SK-N-SH (cell line): ENCODE data around the gene ERRFI1. TPM values are rescaled to one million over a fixed set of nuclear protein-coding genes. Genes with fewer than 3 reads are reported as not detected.

Experiments used
- CTCF ChIA-PET: fragments of 300-600, 350-600 bp; formaldehyde crosslinking; extraction: SDS; loops from one replicate; lab custom pipeline; 2021; lab: Yijun Ruan, JAX
- POLR2A ChIA-PET: fragments of 350-600 bp; sonication (Branson Sonifier 250); formaldehyde crosslinking; extraction: SDS; loops from one replicate; lab custom pipeline; 2020; ENCODE audit warnings: antibody characterized with exemption, inconsistent platforms; lab: Yijun Ruan, JAX
- DNase-seq: peaks from one replicate; pipeline ENCODE4 v3.0.0; 2012
- H2AFZ ChIP-seq: fragments of 200-600 bp; sonication (generic); 2 replicates; pipeline ENCODE4 v1.8.1; 2016; ENCODE audit warnings: antibody characterized with exemption, mild to moderate bottlenecking, low read depth
- H3F3A ChIP-seq: fragments of 200-600 bp; sonication (generic); replicated peaks from 2 replicates; pipeline ENCODE3; 2016; ENCODE audit warnings: antibody characterized with exemption, mild to moderate bottlenecking; ENCODE audit not compliant: insufficient read depth
- H3K27ac ChIP-seq, 2 experiments: fragments of 200-500 bp in 1 of 2; fragments of 200-600 bp in 1 of 2; sonication (Bioruptor generic) in 1 of 2; sonication (generic), shearing (Covaris generic) in 1 of 2; 2 replicates each; pipeline versions ENCODE4 v1.5.1 to v1.6.1; 2014 to 2016; ENCODE audit warnings: low read depth in 2 of 2, inconsistent platforms in 1 of 2, low read length in 1 of 2, mild to moderate bottlenecking in 1 of 2, mixed read lengths in 1 of 2
- H3K27me3 ChIP-seq: fragments of 200-600 bp; sonication (generic), shearing (Covaris generic); 2 replicates; pipeline ENCODE4 v1.6.1; 2016; ENCODE audit warnings: mixed run types; ENCODE audit not compliant: insufficient read depth
- H3K36me3 ChIP-seq, 2 experiments: fragments of 200-500 bp in 1 of 2; fragments of 200-600 bp in 1 of 2; sonication (Bioruptor generic) in 1 of 2; sonication (generic) in 1 of 2; replicated peaks in 1 of 2; 2 replicates each; pipeline versions ENCODE3 to v1.5.1; 2014 to 2016; ENCODE audit warnings: low read length in 1 of 2, mild to moderate bottlenecking in 1 of 2; ENCODE audit not compliant: insufficient read depth in 2 of 2, control insufficient read depth in 1 of 2
- H3K4me1 ChIP-seq, 2 experiments: fragments of 200-500 bp in 1 of 2; fragments of 200-600 bp in 1 of 2; sonication (Bioruptor generic) in 1 of 2; sonication (generic), shearing (Covaris generic) in 1 of 2; 2 replicates each; pipeline versions ENCODE4 v1.5.1 to v1.6.1; 2014 to 2016; ENCODE audit warnings: low read depth in 1 of 2, low read length in 1 of 2, mixed run types in 1 of 2; ENCODE audit not compliant: insufficient read depth in 2 of 2, control insufficient read depth in 1 of 2
- H3K4me2 ChIP-seq: fragments of 200-600 bp; sonication (generic), shearing (Covaris generic); 2 replicates; pipeline ENCODE4 v1.6.1; 2017; ENCODE audit warnings: mixed run types
- H3K4me3 ChIP-seq, 2 experiments: fragments of 200-500 bp in 1 of 2; fragments of 200-600 bp in 1 of 2; sonication (Bioruptor generic) in 1 of 2; sonication (generic), shearing (Covaris generic) in 1 of 2; 2 replicates each; pipeline versions ENCODE4 v1.5.1 to v1.8.1; 2014 to 2016; ENCODE audit warnings: low read depth in 2 of 2, inconsistent platforms in 1 of 2, low read length in 1 of 2, mild to moderate bottlenecking in 1 of 2, mixed read lengths in 1 of 2, moderate library complexity in 1 of 2
- H3K79me2 ChIP-seq: fragments of 200-600 bp; sonication (generic); 2 replicates; pipeline ENCODE4 v1.8.1; 2017; ENCODE audit warnings: mild to moderate bottlenecking; ENCODE audit not compliant: insufficient read depth
- H3K9ac ChIP-seq: fragments of 200-600 bp; sonication (generic); 2 replicates; pipeline ENCODE4 v1.6.1; 2017; ENCODE audit warnings: mixed run types
- H3K9me2 ChIP-seq: fragments of 200-600 bp; sonication (generic); 2 replicates; pipeline ENCODE4 v1.6.1; 2017; ENCODE audit warnings: mixed run types
- H3K9me3 ChIP-seq: fragments of 200-600 bp; sonication (generic); 2 replicates; pipeline ENCODE4 v1.6.1; 2017; ENCODE audit warnings: mixed run types, mild to moderate bottlenecking, moderate library complexity
- H4K20me1 ChIP-seq: fragments of 200-600 bp; sonication (generic); 2 replicates; pipeline ENCODE4 v1.6.1; 2017; ENCODE audit warnings: mild to moderate bottlenecking, mixed run types; ENCODE audit not compliant: insufficient read depth
- CHD2 ChIP-seq: fragments of 150-350 bp; IDR thresholded peaks from 2 replicates; pipeline ENCODE4 v1.6.1; 2018; ENCODE audit warnings: low read length; ENCODE audit not compliant: partially characterized antibody
- CTCF ChIP-seq: fragments of 200-600 bp; sonication (generic); IDR thresholded peaks from 2 replicates; pipeline ENCODE4 v1.6.1; 2017; ENCODE audit warnings: antibody characterized with exemption, mild to moderate bottlenecking, moderate library complexity
- ELF1 ChIP-seq: IDR thresholded peaks from 2 replicates; pipeline ENCODE4 v1.4.0; 2012
- EP300 ChIP-seq, 2 experiments: IDR thresholded peaks; 2 replicates each; pipeline versions ENCODE4 v1.4.0 to v1.6.1; 2012; ENCODE audit warnings: borderline replicate concordance in 1 of 2, low read depth in 1 of 2, low read length in 1 of 2
- FOSL2 ChIP-seq: IDR thresholded peaks from 2 replicates; pipeline ENCODE4 v1.4.0; 2012; ENCODE audit warnings: low read depth, mild to moderate bottlenecking, moderate library complexity, borderline replicate concordance
- JUND ChIP-seq: IDR thresholded peaks from 2 replicates; pipeline ENCODE4 v1.4.0; 2012
- MAX ChIP-seq: IDR thresholded peaks from 2 replicates; pipeline ENCODE4 v1.4.0; 2012; ENCODE audit warnings: low read depth
- MEF2A ChIP-seq: IDR thresholded peaks from 2 replicates; pipeline ENCODE4 v1.4.0; 2012; ENCODE audit warnings: low read depth, borderline replicate concordance
- MXI1 ChIP-seq: IDR thresholded peaks from 2 replicates; pipeline ENCODE4 v1.6.1; 2012; ENCODE audit warnings: mild to moderate bottlenecking, low read depth, low read length, improper control_type of control experiment
- PBX3 ChIP-seq: IDR thresholded peaks from 2 replicates; pipeline ENCODE4; 2012
- POLR2AphosphoS5 ChIP-seq: IDR thresholded peaks from 2 replicates; pipeline ENCODE4 v1.6.1; 2012; ENCODE audit warnings: low read depth, low read length
- RAD21 ChIP-seq: IDR thresholded peaks from 2 replicates; pipeline ENCODE4 v1.6.1; 2012; ENCODE audit warnings: mild to moderate bottlenecking, low read length
- RCOR1 ChIP-seq: fragments of 150-350 bp; IDR thresholded peaks from 2 replicates; pipeline ENCODE4 v1.6.1; 2017; ENCODE audit warnings: antibody characterized with exemption, low read length
- RFX5 ChIP-seq: IDR thresholded peaks from 2 replicates; pipeline ENCODE4 v1.6.1; 2012; ENCODE audit warnings: mild to moderate bottlenecking, improper control_type of control experiment, low read length
- RXRA ChIP-seq: IDR thresholded peaks from 2 replicates; pipeline ENCODE4 v1.4.0; 2012; ENCODE audit warnings: low read depth, mild to moderate bottlenecking, borderline replicate concordance
- SIN3A ChIP-seq: IDR thresholded peaks from 2 replicates; pipeline ENCODE4 v1.6.1; 2012; ENCODE audit warnings: low read depth, mild to moderate bottlenecking, low read length, moderate library complexity, borderline replicate concordance
- SMC3 ChIP-seq: IDR thresholded peaks from 2 replicates; pipeline ENCODE4 v1.6.1; 2012; ENCODE audit warnings: low read depth, low read length, improper control_type of control experiment
- TCF12 ChIP-seq: IDR thresholded peaks from 2 replicates; pipeline ENCODE4 v1.4.0; 2012
- TEAD4 ChIP-seq: IDR thresholded peaks from 2 replicates; pipeline ENCODE4 v1.4.0; 2012; ENCODE audit warnings: mild to moderate bottlenecking, borderline replicate concordance; ENCODE audit not compliant: insufficient read depth
- YY1 ChIP-seq: IDR thresholded peaks from 2 replicates; pipeline ENCODE4 v1.4.0; 2012; ENCODE audit warnings: low read depth, mild to moderate bottlenecking
- ZBTB33 ChIP-seq: IDR thresholded peaks from 2 replicates; pipeline ENCODE4 v1.4.0; 2012; ENCODE audit warnings: low read depth, borderline replicate concordance
- WGBS: methylation state at CpG from one replicate; pipeline ENCODE4 v1.1.6; 2017; ENCODE audit warnings: low lambda C conversion rate; 5-methylcytosine and 5-hydroxymethylcytosine counted together
- polyA plus RNA-seq, 3 experiments: library from polyadenylated mRNA; depleted of rRNA; stranded (reverse); fragments of >200 nt; gene quantifications; 2 replicates each; pipeline ENCODE4 v1.2.3, GENCODE V29; 2012

ERRFI1 gene
- polyA plus RNA-seq, 1 of the 3 experiments (the other 2 are of a cell fraction): 65.6 TPM

GRCh38 chr1:8065369-8065768 is 39.3 kb upstream of the ERRFI1 start:
- WGBS: 83% methylated on average over 4 of the region's 4 CpGs
- no peak for DNase-seq
- TF ChIP-seq MEF2A: no peak
- no peak for TF ChIP-seq RCOR1
- TF ChIP-seq SMC3: no peak
- no peak for TF ChIP-seq MAX
- no peak for TF ChIP-seq MXI1
- TF ChIP-seq RAD21: no peak
- TF ChIP-seq POLR2AphosphoS5: no peak
- TF ChIP-seq ZBTB33: no peak
- no peak for TF ChIP-seq EP300 (IDR thresholded peaks at IDR 0.05; ENCODE audit: borderline replicate concordance in 1 of 2, low read depth in 1 of 2, low read length in 1 of 2)
- no peak for TF ChIP-seq CTCF
- TF ChIP-seq TCF12: no peak
- TF ChIP-seq TEAD4: no peak
- TF ChIP-seq, all 33 proteins: peak for 0
- no peak overlapping the region for H2AFZ ChIP-seq
- no peaks in the 10 kb centered on the region for H3K27me3 ChIP-seq
- ChIA-PET CTCF (no interaction called here), POLR2A (no interaction called here)
- no peaks in the 10 kb centered on the region for H3K9me3 ChIP-seq
- no peak overlapping the region for H3K4me2 ChIP-seq
- no peaks in the 10 kb centered on the region for H3K36me3 ChIP-seq
- no peak overlapping the region for H3K9ac ChIP-seq
- H3K79me2 ChIP-seq: no peaks in the 10 kb centered on the region
- peaks cover 16% of the 10 kb centered on the region for H3F3A ChIP-seq
- no peaks in the 10 kb centered on the region for H4K20me1 ChIP-seq
- no peaks in the 10 kb centered on the region for H3K9me2 ChIP-seq
- H3K4me1 ChIP-seq: peaks cover 0 to 4% of the 10 kb centered on the region in 2 experiments; a peak in 1 of 4 replicates
- H3K4me3 ChIP-seq: no peak overlapping the region
- H3K27ac ChIP-seq: no peak overlapping the region

GRCh38 chr1:8063298-8064036 is 37.4 kb upstream of the ERRFI1 start:
- Histone ChIP-seq H3K9me2 (no peaks in the 10 kb centered on the region), H3K9me3 (no peaks in the 10 kb centered on the region), H3K27ac (no peak overlapping the region), H3K4me2 (no peak overlapping the region), H3K4me3 (no peak overlapping the region), H3F3A (peaks cover 16% of the 10 kb centered on the region), H4K20me1 (no peaks in the 10 kb centered on the region), H3K79me2 (no peaks in the 10 kb centered on the region), H3K27me3 (no peaks in the 10 kb centered on the region), H3K9ac (no peak overlapping the region), H3K4me1 (peaks cover 0 to 4% of the 10 kb centered on the region in 2 experiments; a peak in 1 of 4 replicates), H2AFZ (no peak overlapping the region), H3K36me3 (no peaks in the 10 kb centered on the region)
- POLR2A ChIA-PET: no interaction called here
- 79% methylated on average over 7 of the region's 7 CpGs for WGBS
- CTCF ChIA-PET: interaction anchor here (1.7 kb wide), 1 partner anchor 32 kb away, joined by 4 read pairs; no protein-coding TSS in a partner anchor
- DNase-seq: no peak
- TF ChIP-seq YY1 (no peak), CTCF (no peak), MAX (no peak), CHD2 (no peak), POLR2AphosphoS5 (no peak), PBX3 (no peak), RFX5 (no peak), JUND (no peak), ELF1 (no peak), MEF2A (no peak), MXI1 (no peak), FOSL2 (no peak), RXRA (no peak), SIN3A (no peak)
